Mucosa of descending colon (tissue), 3 donors: Measurements from ENCODE around the gene TAP2. TPM values are rescaled to one million over a fixed set of nuclear protein-coding genes. Genes with fewer than 3 reads are reported as not detected.
A peak's percentile ranks its signal among the peaks of the same experiment; 100 is the strongest.

ENCODE experiments used
- ATAC-seq: fragments of 200-7000 bp; cut with Tn5 transposase; one replicate; pipeline ENCODE4 v1.9.1; 2020; ENCODE audit warnings: mild to moderate bottlenecking, moderate library complexity
- DNase-seq, 3 donors: peaks; one replicate each; pipeline ENCODE4 v3.0.0-alpha.2; 2020
- H3K36me3 ChIP-seq: fragments of 200-600 bp; one replicate; pipeline ENCODE4 v1.8.0; 2021; ENCODE audit warnings: low read depth, mild to moderate bottlenecking
- H3K4me1 ChIP-seq: fragments of 200-600 bp; one replicate; pipeline ENCODE4 v1.8.0; 2021; ENCODE audit warnings: low read depth, mild to moderate bottlenecking
- H3K4me3 ChIP-seq: fragments of 200-600 bp; one replicate; pipeline ENCODE4 v1.8.0; 2021; ENCODE audit warnings: mild to moderate bottlenecking
- H3K9me3 ChIP-seq: fragments of 200-600 bp; one replicate; pipeline ENCODE4 v1.8.0; 2021; ENCODE audit warnings: mild to moderate bottlenecking
- CTCF ChIP-seq: fragments of 200-600 bp; IDR thresholded peaks from one replicate; pipeline ENCODE4 v1.8.0; 2022; ENCODE audit warnings: antibody characterized with exemption, mild to moderate bottlenecking
- intact Hi-C, 2 donors: fragments of 100-400 bp; cut with DNase I in 1 of 2; cut with micrococcal nuclease in 1 of 2; formaldehyde crosslinking; loops; one replicate each; pipeline versions ENCODE4 v1.11.0 to v1.11.1; 2022; cut with DNase I, micrococcal nuclease
- total RNA-seq, 3 donors: library from RNA; stranded (reverse); fragmentation: NEBNext Ultra II Directional in 2 of 3; extraction: Animal tissue kit (Norgen Biotek cat#: 25700) in 2 of 3; gene quantifications; one replicate each; pipeline versions ENCODE4 v1.2.1 to v1.2.4, GENCODE V29; 2021 to 2023
- donor health status: DM: no; HTN: no; CAD: no; lungs with moderate emphysema.
- donor health status: DM: no; HTN: no; CAD: no.
- donor health status: DM: no; HTN: yes; CAD: no.

The TAP2 gene
- total RNA-seq, 3 donors from 2014 or later = 47.4 to 179 (median 52.7) TPM

GRCh38 chr6:32794510-32794909 lies 44.0 kb downstream of the TAP2 start:
- no peaks in the 10 kb centered on the region for H3K36me3 ChIP-seq
- no peaks in the 10 kb centered on the region for H3K4me1 ChIP-seq
- H3K9me3 ChIP-seq = no peaks in the 10 kb centered on the region
- intact Hi-C loops = no loop called here
- H3K4me3 ChIP-seq = no peak overlapping the region
- TF ChIP-seq CTCF = no peak
- no peak for DNase-seq
- ATAC-seq = peak; percentile 41

GRCh38 chr6:32792901-32793435 lies 45.6 kb downstream of the TAP2 start:
- intact Hi-C loops = no loop called here
- H3K4me1 ChIP-seq = no peaks in the 10 kb centered on the region
- no peaks in the 10 kb centered on the region for H3K9me3 ChIP-seq
- no peaks in the 10 kb centered on the region for H3K36me3 ChIP-seq
- TF ChIP-seq CTCF = no peak
- ATAC-seq (no peak), DNase-seq (no peak)
- no peak overlapping the region for H3K4me3 ChIP-seq

GRCh38 chr6:32790306-32790705 lies 48.2 kb downstream of the TAP2 start:
- no peaks in the 10 kb centered on the region for H3K36me3 ChIP-seq
- H3K4me3 ChIP-seq = no peak overlapping the region
- no peaks in the 10 kb centered on the region for H3K9me3 ChIP-seq
- intact Hi-C loops = no loop called here
- H3K4me1 ChIP-seq = no peaks in the 10 kb centered on the region
- DNase-seq = no peak
- TF ChIP-seq CTCF = no peak
- ATAC-seq = no peak

Other genes starting within 250 kb of the TAP2 start
- 100 to 1,000 TPM in 1 of 3 donors, 10 to 100 TPM in 2; 26.9 to 169 (median 89.6) TPM for gene HLA-DRB1, start 248.9 kb downstream of the TAP2 start, total RNA-seq
- 10 to 100 TPM in 2 of 3 donors, 1 to 10 TPM in 1; 9.9 to 36.2 (median 24.1) TPM for gene HLA-DQA1, start 201.3 kb downstream of the TAP2 start, total RNA-seq
- 10 to 100 TPM in 2 of 3 donors, 1 to 10 TPM in 1; 4.7 to 18.6 (median 14.9) TPM for gene HLA-DQB1, start 172.1 kb downstream of the TAP2 start, total RNA-seq
- 1 to 10 TPM in 1 of 3 donors, not detected in 2; 1.6 TPM for gene HLA-DQA2, start 97.3 kb downstream of the TAP2 start, total RNA-seq
- gene HLA-DQB2, start 75.2 kb downstream of the TAP2 start, total RNA-seq = 1 to 10 TPM in 1 of 3 donors, not detected in 2; 1.1 TPM
- gene HLA-DOB, start 21.7 kb downstream of the TAP2 start, total RNA-seq = under 1 TPM in 2 of 3 donors, not detected in 1; 0.38 to 0.87 TPM
- gene PSMB8, start 5.3 kb upstream of the TAP2 start, total RNA-seq = 100 to 1,000 TPM in 2 of 3 donors, 10 to 100 TPM in 1; 94.7 to 199 (median 117) TPM
- 100 to 1,000 TPM in 1 of 3 donors, 10 to 100 TPM in 2; 69.5 to 131 (median 91.3) TPM for gene TAP1, start 15.0 kb upstream of the TAP2 start, total RNA-seq
- gene PSMB9, start 15.5 kb upstream of the TAP2 start, total RNA-seq = 100 to 1,000 TPM in 1 of 3 donors, 10 to 100 TPM in 2; 37.4 to 108 (median 39.0) TPM
- 10 to 100 TPM; 10.8 to 27.1 (median 22.8) TPM for gene HLA-DMB, start 102.3 kb upstream of the TAP2 start, total RNA-seq
- gene HLA-DMA, start 114.4 kb upstream of the TAP2 start, total RNA-seq = 10 to 100 TPM; 12.4 to 48.5 (median 27.7) TPM
- 100 to 1,000 TPM; 133 to 195 (median 168) TPM for gene BRD2, start 129.9 kb upstream of the TAP2 start, total RNA-seq
- 1 to 10 TPM; 1.8 to 4.0 (median 3.2) TPM for gene HLA-DOA, start 170.9 kb upstream of the TAP2 start, total RNA-seq
- 10 to 100 TPM; 46.6 to 62.0 (median 49.9) TPM for gene HLA-DPA1, start 234.9 kb upstream of the TAP2 start, total RNA-seq
- 10 to 100 TPM; 31.2 to 55.0 (median 51.2) TPM for gene HLA-DPB1, start 237.3 kb upstream of the TAP2 start, total RNA-seq